ENCODE results near the gene PGM1. TPM values are rescaled to one million over a fixed set of nuclear protein-coding genes. Genes with fewer than 3 reads are reported as not detected.
A peak's percentile ranks its signal among the peaks of the same experiment; 100 is the strongest.

PGM1 gene
- 41.7 and 53.4 TPM in 2 replicates for total RNA-seq (2013; cell fraction: nucleolus; rRNA removed)
- 61.5 and 62.0 TPM in 2 replicates for total RNA-seq (2014; rRNA removed)
- total RNA-seq (2014; rRNA removed; fragmentation: Illumina TruSeq; extraction: Trizol): 38.1 and 40.9 TPM in 2 replicates
- 57.1 and 58.2 TPM in 2 replicates for total RNA-seq (2021)
- 35.1 TPM for polyA plus RNA-seq (2011; ENCODE audit: low read depth)
- 33.0 and 49.1 TPM in 2 replicates for polyA plus RNA-seq (2011; rRNA removed)
- 44.7 and 58.1 TPM in 2 replicates for polyA plus RNA-seq (2011; cell fraction: cytosol; rRNA removed)
- polyA plus RNA-seq (2011; cell fraction: nucleus; rRNA removed): 27.1 and 30.9 TPM in 2 replicates
- 49.2 and 58.6 TPM in 2 replicates for polyA plus RNA-seq (2012)
- polyA plus RNA-seq (2014; fragmentation: Illumina TruSeq; extraction: Trizol): 48.8 and 52.6 TPM in 2 replicates
- 10 to 100 TPM; 22.5 to 29.6 TPM for polyA plus RNA-seq (2014; fragmentation: Nextera tagmentation; extraction: Ambion mirVana)
- 36.0 and 41.5 TPM in 2 replicates for polyA plus RNA-seq (2014; rRNA removed)
- 10 to 100 TPM; 68.6 to 72.6 TPM for polyA plus RNA-seq (2016; fragmentation: Nextera tagmentation; extraction: Ambion mirVana)
- 47.6 and 49.9 TPM in 2 replicates for polyA minus RNA-seq (2011; rRNA and poly(A)+ RNA removed)
- 19.6 and 20.1 TPM in 2 replicates for polyA minus RNA-seq (2011; cell fraction: cytosol; rRNA and poly(A)+ RNA removed)
- 20.9 and 28.8 TPM in 2 replicates for polyA minus RNA-seq (2011; cell fraction: nucleus; rRNA and poly(A)+ RNA removed)
- percentile 78 among the genes with signal in this experiment for Bru-seq, nascent RNA
- BruChase-seq, experiment 1, labeled RNA remaining after a 6-hour chase: percentile 71 among the genes with signal in this experiment
- BruChase-seq, experiment 2, labeled RNA remaining after a 2-hour chase: percentile 64 among the genes with signal in this experiment
- long read RNA-seq, experiment 1, transcript PGM1-202 (11 exons, 2,472 nt): major isoform, 47 of 52 reads
- long read RNA-seq, experiment 1, partial matches to known transcripts: 2 of 52 reads
- long read RNA-seq, experiment 1, other reads (novel, unspliced or antisense): 3 of 52 reads
- long read RNA-seq, experiment 2, transcript PGM1-202 (11 exons, 2,472 nt): major isoform, 402 of 435 reads
- long read RNA-seq, experiment 2, partial matches to known transcripts: 27 of 435 reads
- long read RNA-seq, experiment 2, other reads (novel, unspliced or antisense): 6 of 435 reads

DNA sequence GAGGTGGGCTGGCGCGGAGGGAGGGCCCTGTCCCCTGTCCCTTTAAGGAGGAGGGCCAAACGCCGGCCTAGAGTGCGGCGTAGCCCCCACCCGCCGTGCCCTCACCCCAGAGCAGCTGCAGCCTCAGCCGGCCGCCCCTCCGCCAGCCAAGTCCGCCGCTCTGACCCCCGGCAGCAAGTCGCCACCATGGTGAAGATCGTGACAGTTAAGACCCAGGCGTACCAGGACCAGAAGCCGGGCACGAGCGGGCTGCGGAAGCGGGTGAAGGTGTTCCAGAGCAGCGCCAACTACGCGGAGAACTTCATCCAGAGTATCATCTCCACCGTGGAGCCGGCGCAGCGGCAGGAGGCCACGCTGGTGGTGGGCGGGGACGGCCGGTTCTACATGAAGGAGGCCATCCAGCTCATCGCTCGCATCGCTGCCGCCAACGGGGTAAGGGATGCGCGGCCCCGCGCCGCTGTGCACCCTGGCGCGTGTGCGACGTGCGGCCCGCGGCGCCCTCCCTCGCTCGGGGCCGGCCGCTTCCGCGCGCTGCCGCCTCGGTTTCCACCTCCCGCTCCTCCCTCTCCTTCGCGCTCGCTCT, at the start of gene PGM1:
PGM1 (plus strand) TSS at position 109 of the 583 bp plus-strand sequence; CDS start at position 187, 78 bp downstream.
- Histone ChIP-seq H3K4me1 (ENCODE audit: control insufficient read depth, insufficient read depth, low read length) (no peaks in the 10 kb centered on the region), H3K79me2 (ENCODE audit: control insufficient read depth, insufficient read depth, low read length) (peaks cover 37% of the 10 kb centered on the region), H2AFZ (ENCODE audit: control insufficient read depth, low read depth, low read length) (peak within 1 kb of the TSS; percentile 76), H3K9ac (ENCODE audit: control insufficient read depth, insufficient read depth, low read length) (peak within 1 kb of the TSS; percentile 89), H3K4me3 (peak within 1 kb of the TSS; percentile 86), H3K36me3 (ENCODE audit: control insufficient read depth in 2 of 2, insufficient read depth in 2 of 2, low read length in 1 of 2) (no peaks in the 10 kb centered on the region), H4K20me1 (ENCODE audit: control insufficient read depth, insufficient read depth) (no peaks in the 10 kb centered on the region), H3K27me3 (replicated peaks in 1 of 2; ENCODE audit: control insufficient read depth in 2 of 2, insufficient read depth in 2 of 2, low read length in 1 of 2) (no peaks in the 10 kb centered on the region), H3K27ac (ENCODE audit: control insufficient read depth, insufficient read depth) (peak within 1 kb of the TSS; percentile 78), H3K4me2 (ENCODE audit: control insufficient read depth, insufficient read depth) (peak within 1 kb of the TSS; percentile 77), H3K9me3 (replicated peaks; ENCODE audit: control insufficient read depth, insufficient read depth, low read length) (no peaks in the 10 kb centered on the region)
- POLR2A ChIA-PET: interaction anchor here (0.5 to 3.1 kb wide), 3 partner anchors 23 to 679 kb away, joined by 5 to 11 read pairs (median 6); no protein-coding TSS in a partner anchor
- no peak for FAIRE-seq
- intact Hi-C loops (cut with micrococcal nuclease; ENCODE audit: unreplicated experiment): no loop called here
- in situ Hi-C loops (cut with MboI): no loop called here
- SMC1A ChIA-PET (ENCODE audit: uncharacterized antibody, unreplicated experiment): interaction anchor here (1.0 to 2.9 kb wide), 4 partner anchors 17 to 36 kb away, joined by 3 to 10 read pairs (median 5); no protein-coding TSS in a partner anchor
- 1% methylated on average over 58 of the region's 64 CpGs for WGBS (ENCODE audit: insufficient coverage, insufficient replicate concordance, low lambda C conversion rate, missing lambda C conversion rate)
- peak; percentile 27 for DNase-seq (ENCODE audit: low read depth, low spot score)
- BruUV-seq (replicated peaks): no TSS peak
- RAD21 ChIA-PET (ENCODE audit: unreplicated experiment): interaction anchor here (1.0 to 2.6 kb wide), 6 partner anchors 13 to 35 kb away, joined by 3 to 11 read pairs (median 4); no protein-coding TSS in a partner anchor
- ATAC-seq: peak; percentile 88
- CTCF ChIA-PET: interaction anchor here (0.5 to 4.7 kb wide), 7 partner anchors 13 to 1614 kb away, joined by 3 to 29 read pairs (median 3); no protein-coding TSS in a partner anchor
- TF ChIP-seq, protein P1, sequence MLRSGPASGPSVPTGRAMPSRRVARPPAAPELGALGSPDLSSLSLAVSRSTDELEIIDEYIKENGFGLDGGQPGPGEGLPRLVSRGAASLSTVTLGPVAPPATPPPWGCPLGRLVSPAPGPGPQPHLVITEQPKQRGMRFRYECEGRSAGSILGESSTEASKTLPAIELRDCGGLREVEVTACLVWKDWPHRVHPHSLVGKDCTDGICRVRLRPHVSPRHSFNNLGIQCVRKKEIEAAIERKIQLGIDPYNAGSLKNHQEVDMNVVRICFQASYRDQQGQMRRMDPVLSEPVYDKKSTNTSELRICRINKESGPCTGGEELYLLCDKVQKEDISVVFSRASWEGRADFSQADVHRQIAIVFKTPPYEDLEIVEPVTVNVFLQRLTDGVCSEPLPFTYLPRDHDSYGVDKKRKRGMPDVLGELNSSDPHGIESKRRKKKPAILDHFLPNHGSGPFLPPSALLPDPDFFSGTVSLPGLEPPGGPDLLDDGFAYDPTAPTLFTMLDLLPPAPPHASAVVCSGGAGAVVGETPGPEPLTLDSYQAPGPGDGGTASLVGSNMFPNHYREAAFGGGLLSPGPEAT (IDR thresholded peaks at IDR 0.05; ENCODE audit: low read depth): 0 out of 2 replicates have a peak, but pooled peaks have one; percentile 69
- TF ChIP-seq LARP7 (IDR thresholded peaks at IDR 0.05) (peak; percentile 74), ZNF217 (IDR thresholded peaks at IDR 0.05) (no peak), POU2F2 (IDR thresholded peaks at IDR 0.05; ENCODE audit: borderline replicate concordance, low read depth, low read length) (no peak), POLR2AphosphoS5 (IDR thresholded peaks at IDR 0.05; ENCODE audit: low read length) (peak; percentile 58), EGR1 (IDR thresholded peaks at IDR 0.05; ENCODE audit: borderline replicate concordance in 1 of 2, low read depth in 2 of 2, low read length in 2 of 2) (0 out of 3 replicates have a peak, but pooled peaks of 1 of the 2 experiments have one; percentile 6), NRF1 (conservative IDR thresholded peaks at IDR 0.05; ENCODE audit: low read depth, low read length) (0 out of 2 replicates have a peak, but pooled peaks have one; percentile 10), ASH2L (IDR thresholded peaks at IDR 0.05; ENCODE audit: borderline replicate concordance, low read depth) (no peak; the same call in 1 of the 2 replicates), CREM (IDR thresholded peaks at IDR 0.05; ENCODE audit: low read depth) (0 out of 2 replicates have a peak, but pooled peaks have one; percentile 20), STAT1 (conservative IDR thresholded peaks at IDR 0.05) (no peak), FOS (IDR thresholded peaks at IDR 0.05; ENCODE audit: borderline replicate concordance, extremely low read depth, insufficient read length) (no peak), KAT2A (conservative IDR thresholded peaks at IDR 0.05; ENCODE audit: control insufficient read depth, low read depth, low read length) (no peak), SMAD5 (IDR thresholded peaks at IDR 0.05; ENCODE audit: low read depth) (no peak), DPF2 (IDR thresholded peaks at IDR 0.05) (peak; percentile 43; the same call in 1 of the 2 replicates), SMC3 (IDR thresholded peaks at IDR 0.05; ENCODE audit: borderline replicate concordance, low read length) (no peak), MYC (IDR thresholded peaks at IDR 0.05; ENCODE audit: insufficient read depth, insufficient read length, insufficient replicate concordance, low read length, severe bottlenecking) (peak; percentile 24)

All from GM12878 (cell line).